H9 (cell line): Measurements from ENCODE around the gene CDK14. TPM values are rescaled to one million over a fixed set of nuclear protein-coding genes. Genes with fewer than 3 reads are reported as not detected.

Experiments
- DNase-seq: peaks from one replicate; pipeline ENCODE4 v3.0.0-alpha.2; 2017
- H2AFZ ChIP-seq: one replicate; pipeline ENCODE4 v1.6.1; 2013; ENCODE audit warnings: mild to moderate bottlenecking, low read length, control low read depth, moderate library complexity
- H2AK5ac ChIP-seq: 2 replicates; pipeline ENCODE4 v1.6.1; 2013; ENCODE audit warnings: low read length, control low read depth, mixed read lengths; ENCODE audit not compliant: insufficient read length
- H2BK120ac ChIP-seq: one replicate; pipeline ENCODE4 v1.6.1; 2013; ENCODE audit warnings: low read depth, mild to moderate bottlenecking, low read length, control low read depth, inconsistent platforms; ENCODE audit not compliant: poor library complexity, severe bottlenecking
- H2BK12ac ChIP-seq: 2 replicates; pipeline ENCODE4 v1.6.1; 2013; ENCODE audit warnings: low read length, control low read depth, mixed read lengths, low read depth; ENCODE audit not compliant: insufficient read length
- H2BK15ac ChIP-seq: 2 replicates; pipeline ENCODE4 v1.6.1; 2013; ENCODE audit warnings: low read depth, low read length, control low read depth
- H2BK20ac ChIP-seq: one replicate; pipeline ENCODE4 v1.6.1; 2013; ENCODE audit warnings: low read depth, mild to moderate bottlenecking, low read length, control low read depth, inconsistent platforms; ENCODE audit not compliant: poor library complexity, severe bottlenecking
- H2BK5ac ChIP-seq: 2 replicates; pipeline ENCODE4 v1.6.1; 2013; ENCODE audit warnings: low read length, control low read depth, mixed read lengths; ENCODE audit not compliant: insufficient read length
- H3K14ac ChIP-seq: 2 replicates; pipeline ENCODE4 v1.6.1; 2013; ENCODE audit warnings: low read length, control low read depth; ENCODE audit not compliant: insufficient read depth
- H3K18ac ChIP-seq: 2 replicates; pipeline ENCODE4 v1.6.1; 2013; ENCODE audit warnings: low read depth, mild to moderate bottlenecking, mixed read lengths, low read length, control low read depth; ENCODE audit not compliant: insufficient read length
- H3K23ac ChIP-seq: 2 replicates; pipeline ENCODE4 v1.6.1; 2013; ENCODE audit warnings: low read length, control low read depth, mixed read lengths, low read depth; ENCODE audit not compliant: insufficient read length
- H3K23me2 ChIP-seq: 2 replicates; pipeline ENCODE4 v1.6.1; 2013; ENCODE audit warnings: low read depth, mild to moderate bottlenecking, mixed read lengths, low read length, control low read depth; ENCODE audit not compliant: insufficient read length, poor library complexity, severe bottlenecking
- H3K27ac ChIP-seq: 2 replicates; pipeline ENCODE4 v1.5.1; 2013; ENCODE audit warnings: low read length, control low read depth, mixed read lengths, low read depth; ENCODE audit not compliant: insufficient read length
- H3K27me3 ChIP-seq: 2 replicates; pipeline ENCODE4 v1.6.1; 2013; ENCODE audit warnings: low read length, control low read depth, inconsistent platforms; ENCODE audit not compliant: insufficient read depth
- H3K4ac ChIP-seq: 2 replicates; pipeline ENCODE4 v1.6.1; 2013; ENCODE audit warnings: low read depth, mild to moderate bottlenecking, control low read depth, inconsistent platforms, low read length, moderate library complexity
- H3K4me1 ChIP-seq: 2 replicates; pipeline ENCODE4 v1.6.1; 2013; ENCODE audit warnings: low read length, control low read depth, inconsistent platforms; ENCODE audit not compliant: insufficient read depth
- H3K4me2 ChIP-seq: 2 replicates; pipeline ENCODE4 v1.6.1; 2013; ENCODE audit warnings: low read length, control low read depth, mixed read lengths; ENCODE audit not compliant: insufficient read length, insufficient read depth
- H3K56ac ChIP-seq: 2 replicates; pipeline ENCODE4 v1.6.1; 2013; ENCODE audit warnings: low read depth, mild to moderate bottlenecking, mixed read lengths, low read length, control low read depth; ENCODE audit not compliant: insufficient read length
- H3K79me1 ChIP-seq: 2 replicates; pipeline ENCODE4 v1.6.1; 2013; ENCODE audit warnings: low read depth, mild to moderate bottlenecking, moderate library complexity, low read length, control low read depth, inconsistent platforms; ENCODE audit not compliant: insufficient read depth, poor library complexity, severe bottlenecking
- H3K79me2 ChIP-seq: 2 replicates; pipeline ENCODE4 v1.6.1; 2013; ENCODE audit warnings: low read length, control low read depth, inconsistent platforms; ENCODE audit not compliant: insufficient read depth
- H3K9ac ChIP-seq: 2 replicates; pipeline ENCODE4 v1.6.1; 2013; ENCODE audit warnings: low read length, control low read depth, mixed read lengths; ENCODE audit not compliant: insufficient read length; ENCODE audit errors: extremely low read depth
- H3K9me3 ChIP-seq: one replicate; pipeline ENCODE4 v1.6.1; 2013; ENCODE audit warnings: low read depth, low read length, inconsistent platforms; ENCODE audit not compliant: control insufficient read depth
- H3T11ph ChIP-seq: one replicate; pipeline ENCODE4 v1.6.1; 2013; ENCODE audit warnings: mild to moderate bottlenecking, low read length, control low read depth, inconsistent platforms
- H4K20me1 ChIP-seq: one replicate; pipeline ENCODE4 v1.6.1; 2013; ENCODE audit not compliant: control insufficient read depth, insufficient read length, insufficient read depth
- H4K5ac ChIP-seq: 2 replicates; pipeline ENCODE4 v1.6.1; 2013; ENCODE audit warnings: low read depth, mild to moderate bottlenecking, mixed read lengths, low read length, control low read depth; ENCODE audit not compliant: insufficient read length
- H4K8ac ChIP-seq: replicated peaks from 2 replicates; pipeline ENCODE4 v1.6.1; 2013; ENCODE audit warnings: low read length, control low read depth, mixed read lengths, low read depth; ENCODE audit not compliant: insufficient read length
- H4K91ac ChIP-seq: 2 replicates; pipeline ENCODE4 v1.6.1; 2013; ENCODE audit warnings: low read depth, mild to moderate bottlenecking, moderate library complexity, mixed read lengths, low read length, control low read depth; ENCODE audit not compliant: insufficient read length
- H3K27ac Mint-ChIP-seq, 3 experiments: 2 replicates in 2 of 3; 3 replicates in 1 of 3; pipeline ENCODE4 v1.8.0; 2020 to 2021; ENCODE audit warnings: mixed read lengths in 3 of 3, mild to moderate bottlenecking in 1 of 3, moderate library complexity in 1 of 3
- H3K27me3 Mint-ChIP-seq: 2 replicates; pipeline ENCODE4 v1.8.0; 2021; ENCODE audit warnings: low read depth, mild to moderate bottlenecking, moderate library complexity, mixed read lengths
- H3K36me3 Mint-ChIP-seq, 3 experiments: 2 replicates in 2 of 3; 3 replicates in 1 of 3; pipeline ENCODE4 v1.8.0; 2020 to 2021; ENCODE audit warnings: low read depth in 3 of 3, mixed read lengths in 3 of 3; ENCODE audit not compliant: insufficient read depth in 1 of 3
- H3K4me1 Mint-ChIP-seq, 2 experiments: 2 replicates each; pipeline ENCODE4 v1.8.0; 2020; ENCODE audit warnings: mixed read lengths in 2 of 2
- H3K4me3 Mint-ChIP-seq, 2 experiments: 2 replicates in 1 of 2; 3 replicates in 1 of 2; pipeline ENCODE4 v1.8.0; 2020 to 2021; ENCODE audit warnings: mild to moderate bottlenecking in 2 of 2, mixed read lengths in 2 of 2, moderate library complexity in 1 of 2
- H3K9me3 Mint-ChIP-seq, 2 experiments: 2 replicates in 1 of 2; 3 replicates in 1 of 2; pipeline ENCODE4 v1.8.0; 2020; ENCODE audit warnings: mild to moderate bottlenecking in 2 of 2, mixed read lengths in 2 of 2, moderate library complexity in 1 of 2
- CTCF ChIP-seq: fragments of 200-600 bp; sonication (generic); conservative IDR thresholded peaks from 3 replicates; pipeline ENCODE4 v1.8.0; 2021; ENCODE audit warnings: antibody characterized with exemption, mild to moderate bottlenecking
- WGBS: extraction: QIAGEN DNeasy Blood & Tissue Kit; methylation state at CpG from one replicate; pipeline ENCODE4 v1.1.7; 2013; ENCODE audit warnings: missing lambda C conversion rate, low lambda C conversion rate, mixed read lengths; ENCODE audit not compliant: insufficient read length; ENCODE audit errors: extremely low coverage; 5-methylcytosine and 5-hydroxymethylcytosine counted together
- total RNA-seq: library from RNA; stranded (reverse); gene quantifications from 2 replicates; pipeline ENCODE4 v1.2.1, GENCODE V29; 2021

Gene CDK14
- total RNA-seq, 1 experiment from 2014 or later: 23.9 TPM

- H3K4me2 ChIP-seq: no peak overlapping the region
- no peak overlapping the region for H2AK5ac ChIP-seq
- H3K4me1 ChIP-seq: peaks cover 4% of the 10 kb centered on the region; the same call in 1 of the 2 replicates
- no peak overlapping the region for H3K27ac ChIP-seq
- H4K20me1 ChIP-seq: no peaks in the 10 kb centered on the region
- no peaks in the 10 kb centered on the region; the same call in 1 of the 2 replicates for H3K79me2 ChIP-seq
- Mint-ChIP-seq H3K27ac (peak overlapping the region; percentile 11 to 58 (median 46); a peak in 2 of 7 replicates), H3K27me3 (no peaks in the 10 kb centered on the region), H3K4me1 (peaks cover 15 to 22% of the 10 kb centered on the region in 2 experiments), H3K36me3 (peaks cover 32 to 46% (median 39%) of the 10 kb centered on the region in 3 experiments), H3K9me3 (peaks cover 35 to 39% of the 10 kb centered on the region in 2 experiments), H3K4me3 (no peak overlapping the region)
- WGBS: no CpG with 5 or more reads among the region's 4 CpGs
- peak overlapping the region; percentile 14 for H3K18ac ChIP-seq
- no peak overlapping the region for H2BK15ac ChIP-seq
- no peak overlapping the region for H3K14ac ChIP-seq
- no peak overlapping the region for H2BK12ac ChIP-seq
- H4K91ac ChIP-seq: no peak overlapping the region
- DNase-seq: peak; percentile 55
- H3K4ac ChIP-seq: no peak overlapping the region
- H2BK120ac ChIP-seq: no peak overlapping the region
- H4K8ac ChIP-seq: no peak overlapping the region
- no peaks in the 10 kb centered on the region for H3K23me2 ChIP-seq
- no peak overlapping the region for H3K23ac ChIP-seq
- H2BK20ac ChIP-seq: no peak overlapping the region
- H3K9me3 ChIP-seq: no peaks in the 10 kb centered on the region
- no peak overlapping the region for H3K56ac ChIP-seq
- no peak overlapping the region for H2BK5ac ChIP-seq
- H2AFZ ChIP-seq: no peak overlapping the region
- no peak for TF ChIP-seq CTCF
- no peak overlapping the region for H3T11ph ChIP-seq
- no peaks in the 10 kb centered on the region for H3K79me1 ChIP-seq
- no peaks in the 10 kb centered on the region for H3K27me3 ChIP-seq
- no peak overlapping the region for H3K9ac ChIP-seq
- H4K5ac ChIP-seq: no peak overlapping the region
These were observed 46.9 kb downstream of the CDK14 start for GRCh38 chr7:90642978-90643377.
